Activated T-helper 9 cell treated with anti-CD3 and anti-CD28 coated beads, Interleukin-2, amount 50 U/mL, for 16 hours (primary cell): Measurements from ENCODE around the gene TTYH3.
"Not testable (repeated sequence)": the region's sequence is repeated elsewhere in the genome, so short reads cannot be mapped to it uniquely, and the experiment has no call there.

ENCODE experiments used
- DNase-seq: peaks from one replicate; pipeline ENCODE4 v3.0.0-alpha.2; 2020; ENCODE audit warnings: low read depth

The TTYH3 gene, protein sequence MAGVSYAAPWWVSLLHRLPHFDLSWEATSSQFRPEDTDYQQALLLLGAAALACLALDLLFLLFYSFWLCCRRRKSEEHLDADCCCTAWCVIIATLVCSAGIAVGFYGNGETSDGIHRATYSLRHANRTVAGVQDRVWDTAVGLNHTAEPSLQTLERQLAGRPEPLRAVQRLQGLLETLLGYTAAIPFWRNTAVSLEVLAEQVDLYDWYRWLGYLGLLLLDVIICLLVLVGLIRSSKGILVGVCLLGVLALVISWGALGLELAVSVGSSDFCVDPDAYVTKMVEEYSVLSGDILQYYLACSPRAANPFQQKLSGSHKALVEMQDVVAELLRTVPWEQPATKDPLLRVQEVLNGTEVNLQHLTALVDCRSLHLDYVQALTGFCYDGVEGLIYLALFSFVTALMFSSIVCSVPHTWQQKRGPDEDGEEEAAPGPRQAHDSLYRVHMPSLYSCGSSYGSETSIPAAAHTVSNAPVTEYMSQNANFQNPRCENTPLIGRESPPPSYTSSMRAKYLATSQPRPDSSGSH

GRCh38 chr7:2631946-2632732 lies at the start of gene TTYH3:
TSS of gene TTYH3 (plus strand) at chr7:2631986. CDS start at chr7:2632156, 170 bp downstream.
- DNase-seq = no peak

DNA sequence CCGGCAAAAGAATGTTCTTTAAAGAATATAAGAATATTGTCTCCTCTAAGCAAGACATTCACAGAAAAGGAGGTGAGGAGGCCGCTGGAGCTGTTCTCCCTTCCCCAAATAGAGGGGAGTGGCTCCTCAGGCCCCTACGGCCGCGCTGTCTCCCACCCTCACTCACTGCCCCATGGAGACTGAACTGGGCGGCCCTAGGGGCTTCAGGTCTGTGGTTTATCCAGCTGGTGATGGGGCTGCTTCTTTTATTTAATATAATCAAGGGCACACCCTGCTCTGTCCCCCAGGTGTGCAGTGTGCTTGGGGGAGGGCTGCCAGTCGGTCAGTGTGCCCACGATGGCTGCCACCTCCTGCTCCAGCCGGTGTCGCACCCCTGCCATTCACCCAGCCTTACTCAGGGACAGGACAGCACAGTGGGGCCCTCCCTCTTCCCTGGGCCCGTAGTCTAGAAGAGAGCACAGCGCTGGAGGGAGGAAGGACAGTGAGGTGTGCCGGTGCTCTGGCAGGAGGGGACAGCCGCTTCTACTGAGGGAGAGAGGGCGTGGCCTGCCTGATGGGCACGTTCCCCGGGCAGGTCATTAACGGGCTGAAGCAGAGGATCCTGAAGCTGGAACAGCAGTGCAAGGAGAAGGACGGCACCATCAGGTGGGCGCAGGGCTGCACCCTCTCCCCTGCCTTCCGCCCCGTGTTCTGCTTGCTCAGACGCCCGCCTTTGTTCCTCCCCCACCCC lies 49.6 kb upstream of the TTYH3 start:
- DNase-seq = no peak

DNA sequence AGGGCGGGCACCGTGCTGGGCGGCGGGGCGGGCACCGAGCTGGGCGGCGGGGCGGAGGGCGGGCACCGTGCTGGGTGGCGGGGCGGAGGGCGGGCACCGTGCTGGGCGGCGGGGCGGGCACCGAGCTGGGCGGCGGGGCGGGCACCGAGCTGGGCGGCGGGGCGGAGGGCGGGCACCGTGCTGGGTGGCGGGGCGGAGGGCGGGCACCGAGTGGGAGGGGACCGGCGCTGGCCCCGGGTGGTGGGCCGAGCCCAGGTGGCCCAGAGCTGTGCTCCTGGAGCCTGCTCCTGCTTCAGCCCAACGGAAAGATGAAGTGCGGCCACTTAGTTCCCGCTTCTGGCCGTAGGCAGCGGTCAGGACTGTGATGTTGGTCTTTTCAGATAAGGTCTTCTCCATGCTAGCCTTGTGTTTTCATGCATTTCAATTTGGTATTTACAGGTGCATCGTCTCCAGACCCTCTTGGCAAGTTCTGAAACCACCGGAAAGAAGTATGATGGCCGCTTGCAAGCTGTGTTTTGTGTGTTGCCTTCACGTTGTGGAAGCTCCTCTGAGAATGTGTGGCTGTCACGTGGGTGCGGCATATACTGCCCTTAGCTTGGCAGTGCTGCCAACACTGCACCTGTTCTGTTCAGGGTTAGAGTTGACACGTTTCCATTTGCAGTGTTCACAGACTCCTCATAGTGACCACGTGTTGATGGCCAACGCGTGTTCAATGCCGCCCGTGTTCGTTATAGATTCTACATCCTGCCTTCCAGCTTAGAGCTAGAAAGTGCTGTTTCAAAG lies 47.8 kb upstream of the TTYH3 start:
- no peak for DNase-seq

DNA sequence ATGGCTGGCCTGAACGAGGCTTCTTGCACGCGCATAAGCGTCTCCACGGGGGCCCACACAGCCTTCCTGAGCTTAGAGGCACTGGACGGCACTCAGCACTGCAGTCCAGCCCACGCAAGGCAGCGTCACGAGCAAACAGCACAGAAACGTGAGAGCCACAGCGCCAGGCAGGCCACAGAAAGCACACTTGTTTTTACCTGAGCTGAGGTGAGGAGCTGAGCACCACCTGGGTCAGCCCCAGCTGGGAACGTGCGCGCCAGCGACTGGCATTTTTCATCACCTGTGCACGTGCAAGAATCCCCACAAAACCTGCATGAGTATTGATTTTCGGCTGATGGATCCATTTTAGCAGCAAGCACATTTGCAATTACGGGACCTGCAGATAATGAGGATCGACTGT lies 46.3 kb upstream of the TTYH3 start:
- DNase-seq = no peak

- DNase-seq = no peak
Measured at GRCh38 chr7:2586326-2587020, 45.3 kb upstream of the TTYH3 start.

GRCh38 chr7:2587134-2587533 lies 44.7 kb upstream of the TTYH3 start:
- no peak for DNase-seq

GRCh38 chr7:2587778-2588177 lies 44.0 kb upstream of the TTYH3 start:
- DNase-seq = no peak

GRCh38 chr7:2589341-2589740 lies 42.4 kb upstream of the TTYH3 start:
- DNase-seq = no peak

DNA sequence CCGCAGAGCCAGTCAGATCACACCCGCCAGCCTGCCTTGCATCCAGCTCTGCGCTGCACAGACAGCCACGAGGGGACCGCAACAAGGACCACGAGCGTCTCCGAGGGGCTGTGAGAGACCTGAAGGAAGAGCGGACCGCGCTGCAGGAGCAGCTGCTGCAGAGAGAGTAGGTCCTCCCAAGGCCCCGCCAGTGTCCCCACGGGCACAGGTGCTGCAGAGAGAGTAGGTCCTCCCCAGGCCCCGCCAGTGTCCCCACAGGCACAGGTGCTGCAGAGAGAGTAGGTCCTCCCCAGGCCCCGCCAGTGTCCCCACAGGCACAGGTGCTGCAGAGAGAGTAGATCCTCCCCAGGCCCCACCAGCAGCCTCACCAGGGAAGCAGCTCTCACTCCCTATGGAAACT lies 41.8 kb upstream of the TTYH3 start:
- DNase-seq = not testable (repeated sequence)

GRCh38 chr7:2592375-2592865 lies 39.4 kb upstream of the TTYH3 start:
- DNase-seq = no peak

- DNase-seq = no peak
Measured at GRCh38 chr7:2593036-2593727, 38.6 kb upstream of the TTYH3 start.

- DNase-seq = no peak
Measured at GRCh38 chr7:2594599-2594998, 37.2 kb upstream of the TTYH3 start.

DNA sequence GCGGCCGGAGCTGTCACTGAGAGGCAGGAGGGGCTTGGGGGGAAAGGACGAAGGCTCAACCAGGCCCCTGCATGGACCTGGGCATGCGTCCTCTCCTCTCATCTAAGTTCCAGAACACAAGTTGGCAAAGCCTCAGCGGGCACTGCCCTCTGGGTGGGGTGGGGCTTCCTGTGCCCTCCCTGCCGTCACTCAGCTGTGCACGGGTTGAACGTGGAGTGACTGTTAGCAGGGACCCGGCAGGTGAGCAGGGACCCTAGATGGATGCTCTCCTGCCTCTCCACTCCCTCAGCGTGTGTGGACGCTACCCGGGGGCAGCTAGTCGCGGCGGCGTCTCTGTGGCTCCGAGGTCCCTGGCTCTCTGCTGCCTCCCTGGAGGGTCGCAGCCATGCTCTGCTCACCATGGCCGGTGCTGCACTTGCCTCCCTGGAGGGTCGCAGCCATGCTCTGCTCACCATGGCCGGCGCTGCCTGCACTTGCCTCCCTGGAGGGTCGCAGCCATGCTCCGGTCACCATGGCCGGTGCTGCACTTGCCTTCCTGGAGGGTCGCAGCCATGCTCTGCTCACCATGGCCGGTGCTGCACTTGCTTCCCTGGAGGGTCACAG lies 36.4 kb upstream of the TTYH3 start:
- DNase-seq = no peak

- DNase-seq = no peak
Measured at GRCh38 chr7:2596464-2597272, 35.1 kb upstream of the TTYH3 start.

DNA sequence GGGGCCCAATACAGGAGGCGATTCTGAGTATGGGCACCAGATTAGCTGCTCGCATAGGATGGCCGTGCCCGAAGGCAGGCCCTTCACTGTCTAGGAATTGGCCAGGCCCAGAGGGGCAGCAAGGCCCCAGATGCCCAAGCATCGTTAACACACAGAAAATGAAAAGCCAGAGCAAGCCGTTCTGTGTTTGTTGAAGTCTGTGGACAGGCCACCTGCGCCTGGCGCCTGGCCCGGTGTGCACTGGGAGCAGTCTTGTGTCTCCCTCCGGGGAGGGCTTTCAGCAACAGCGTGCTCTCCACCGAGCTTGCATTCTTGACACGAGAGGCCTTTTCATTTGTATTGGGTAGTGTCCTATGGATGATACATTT lies 34.5 kb upstream of the TTYH3 start:
- DNase-seq = no peak

DNA sequence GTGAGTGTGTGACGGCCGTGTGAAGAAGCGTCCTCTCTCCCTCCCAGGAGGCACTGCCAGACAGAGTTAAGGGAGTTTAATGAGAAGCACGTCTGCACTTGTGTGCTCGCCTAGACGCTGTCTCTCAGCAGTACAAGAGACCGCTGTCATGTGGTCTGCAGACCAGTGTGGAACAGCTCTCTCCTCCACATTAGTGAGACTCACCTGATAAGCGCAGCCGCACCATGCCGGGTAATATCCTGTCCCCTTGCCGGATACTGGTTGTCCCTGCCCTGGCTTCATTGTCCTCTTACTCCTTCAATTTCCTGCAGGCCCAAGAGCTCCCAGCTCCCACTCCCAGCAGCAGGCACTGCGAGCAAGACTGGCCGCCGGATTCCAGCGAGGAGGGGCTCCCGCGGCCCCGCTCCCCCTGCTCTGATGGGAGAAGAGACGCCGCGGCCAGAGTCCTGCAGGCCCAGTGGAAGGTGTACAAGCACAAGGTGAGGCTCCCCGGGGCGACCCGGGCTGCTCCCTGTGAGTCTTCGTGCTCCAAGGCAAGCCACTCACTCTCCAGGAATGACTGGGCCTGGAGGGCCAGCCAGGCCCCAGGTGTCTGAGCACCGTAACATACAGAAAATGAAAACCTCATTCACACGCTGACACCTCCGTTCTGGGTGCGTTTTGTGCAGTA lies 33.5 kb upstream of the TTYH3 start:
- DNase-seq = no peak

- DNase-seq = no peak
Measured at GRCh38 chr7:2601065-2601464, 30.7 kb upstream of the TTYH3 start.

DNA sequence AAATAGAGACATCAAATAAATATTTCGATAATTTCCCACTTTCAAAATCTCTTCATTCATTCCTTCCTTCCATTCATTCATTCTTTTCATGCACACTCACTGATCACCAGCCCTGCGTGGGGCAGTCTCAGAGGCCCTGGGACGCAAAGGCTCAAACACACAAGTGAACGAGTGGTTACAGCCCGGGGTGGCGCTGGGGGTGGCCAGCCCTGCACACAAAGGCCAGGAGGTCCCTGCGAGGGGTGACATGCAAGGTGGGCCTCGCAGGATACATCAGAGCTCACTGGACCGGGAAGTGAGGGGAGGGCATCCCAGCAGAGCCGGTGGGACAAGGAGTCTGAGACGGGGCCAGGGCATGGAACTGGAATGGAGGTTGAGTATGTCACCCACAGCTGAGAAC lies 29.9 kb upstream of the TTYH3 start:
- no peak for DNase-seq
